ENCODE results near the gene KLHL14.

Gene KLHL14

DNA sequence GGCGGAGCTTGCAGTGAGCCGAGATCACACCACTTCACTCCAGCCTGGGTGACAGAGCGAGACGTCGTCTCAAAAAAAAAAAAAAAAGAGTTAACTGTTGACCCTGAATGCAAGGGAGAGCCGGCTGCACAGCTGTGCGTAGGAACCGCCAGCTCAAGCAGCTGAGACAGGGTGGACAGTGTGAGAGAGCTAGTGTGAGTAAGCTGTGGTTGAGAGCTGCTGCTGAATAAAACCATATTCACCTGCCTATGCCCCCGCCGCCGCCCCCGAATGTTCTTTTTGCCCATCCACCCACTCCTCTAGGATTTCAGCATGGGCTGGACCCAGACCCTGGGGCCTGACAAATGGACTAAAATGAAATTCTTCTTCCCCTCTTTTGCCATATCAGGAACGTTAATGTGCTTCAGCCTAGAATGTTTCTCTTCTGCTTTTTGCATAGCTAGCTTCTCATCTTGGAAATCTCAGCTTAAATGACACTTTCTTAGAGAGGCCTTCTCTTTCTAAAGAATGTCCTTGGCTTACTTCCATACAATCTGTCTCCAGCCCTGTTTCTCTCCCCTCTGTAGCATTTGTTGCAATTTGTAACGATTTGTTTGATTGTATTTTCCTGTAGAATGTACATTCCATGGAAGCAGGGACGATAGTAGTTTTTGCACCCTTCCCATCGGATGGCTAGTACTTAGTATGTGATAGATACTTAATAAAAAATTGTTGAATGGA lies 142.7 kb downstream of the KLHL14 start:
- DNase-seq = no peak

DNA sequence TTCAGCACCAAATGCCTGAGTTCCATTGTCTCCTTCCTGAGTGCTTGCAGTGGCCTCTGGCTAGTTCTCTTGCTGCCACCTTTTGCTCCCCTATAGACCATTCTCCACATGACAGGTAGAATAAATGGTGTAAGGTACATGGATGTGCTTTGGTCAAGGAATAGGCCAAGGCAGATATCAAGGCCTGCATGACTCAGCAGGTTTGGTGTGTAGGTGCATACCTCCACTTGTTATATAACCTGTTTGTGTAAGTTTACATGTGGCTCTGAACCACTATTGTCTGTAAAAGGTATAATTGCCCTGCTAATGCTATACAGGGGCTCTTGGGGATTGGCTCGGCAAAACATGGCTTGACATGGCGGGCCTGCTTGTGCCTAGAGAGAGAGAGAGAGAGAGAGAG lies 143.5 kb downstream of the KLHL14 start:
- no peak for DNase-seq

DNA sequence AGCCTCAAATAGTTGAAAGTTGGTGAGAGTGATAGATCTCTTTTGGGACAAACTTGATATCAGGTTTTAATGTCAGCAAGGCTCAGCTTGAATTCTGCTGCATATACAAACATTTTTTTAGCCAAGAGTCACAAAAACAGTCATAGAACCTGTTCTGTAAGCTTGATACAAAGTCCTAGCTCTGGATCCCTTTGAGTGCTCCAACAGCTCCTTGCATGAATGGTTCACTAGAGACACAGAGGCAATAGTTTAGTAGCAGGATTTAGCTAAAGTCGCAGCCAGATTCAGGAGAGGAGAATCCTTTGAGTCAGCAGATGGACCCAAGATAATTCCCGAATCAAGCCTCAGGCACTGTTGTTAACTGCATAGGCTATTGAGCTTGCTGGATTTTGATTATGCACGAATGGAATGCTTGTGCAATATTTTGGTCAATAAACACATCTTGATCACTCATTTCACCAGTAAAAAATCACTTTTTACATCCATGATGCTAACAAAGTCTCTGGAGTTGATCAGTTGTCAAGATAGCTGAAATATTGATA lies 148.6 kb downstream of the KLHL14 start:
- no peak for DNase-seq

DNA sequence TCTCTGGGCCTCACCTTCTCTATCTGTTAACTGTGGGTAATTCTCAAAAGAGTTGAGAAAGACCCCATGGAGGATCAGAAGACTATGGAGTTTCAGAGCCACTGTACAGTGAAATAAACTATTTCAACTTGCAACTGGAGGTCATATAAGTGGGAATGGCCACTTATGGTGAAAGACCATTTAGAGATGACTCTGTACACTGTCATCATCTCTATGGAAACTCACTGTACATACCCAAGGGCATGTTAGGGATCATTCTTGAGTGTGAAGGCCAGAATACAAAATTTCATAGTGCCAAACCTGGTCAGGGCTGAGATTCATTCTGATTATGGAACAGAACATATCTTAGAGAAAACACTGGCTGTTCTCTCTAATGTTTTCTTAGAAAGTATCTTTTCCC lies 149.3 kb downstream of the KLHL14 start:
- DNase-seq = no peak
